SK-N-SH (cell line): ENCODE results near the gene ACSF3.

Experiments used
- CHD2 ChIP-seq: fragments of 150-350 bp; IDR thresholded peaks from 2 replicates; pipeline ENCODE4 v1.6.1; 2018; ENCODE audit warnings: low read length; ENCODE audit not compliant: partially characterized antibody
- EP300 ChIP-seq, 2 experiments: IDR thresholded peaks; 2 replicates each; pipeline versions ENCODE4 v1.4.0 to v1.6.1; 2012; ENCODE audit warnings: borderline replicate concordance in 1 of 2, low read depth in 1 of 2, low read length in 1 of 2
- EZH2phosphoT487 ChIP-seq: fragments of 200-600 bp; sonication (generic); IDR thresholded peaks from 2 replicates; pipeline ENCODE4 v1.6.1; 2017; ENCODE audit warnings: low read depth, mixed run types, mild to moderate bottlenecking, antibody characterized with exemption, moderate library complexity, borderline replicate concordance
- MXI1 ChIP-seq: IDR thresholded peaks from 2 replicates; pipeline ENCODE4 v1.6.1; 2012; ENCODE audit warnings: mild to moderate bottlenecking, low read depth, low read length, improper control_type of control experiment
- POLR2AphosphoS5 ChIP-seq: IDR thresholded peaks from 2 replicates; pipeline ENCODE4 v1.6.1; 2012; ENCODE audit warnings: low read depth, low read length
- RCOR1 ChIP-seq: fragments of 150-350 bp; IDR thresholded peaks from 2 replicates; pipeline ENCODE4 v1.6.1; 2017; ENCODE audit warnings: antibody characterized with exemption, low read length
- RFX5 ChIP-seq: IDR thresholded peaks from 2 replicates; pipeline ENCODE4 v1.6.1; 2012; ENCODE audit warnings: mild to moderate bottlenecking, improper control_type of control experiment, low read length
- TAF1 ChIP-seq: IDR thresholded peaks from 2 replicates; pipeline ENCODE4 v1.6.1; 2012; ENCODE audit warnings: low read depth, mild to moderate bottlenecking, low read length, moderate library complexity, borderline replicate concordance
- TEAD4 ChIP-seq: IDR thresholded peaks from 2 replicates; pipeline ENCODE4 v1.4.0; 2012; ENCODE audit warnings: mild to moderate bottlenecking, borderline replicate concordance; ENCODE audit not compliant: insufficient read depth
- YY1 ChIP-seq: IDR thresholded peaks from 2 replicates; pipeline ENCODE4 v1.4.0; 2012; ENCODE audit warnings: low read depth, mild to moderate bottlenecking
- TF ChIP-seq, protein P1 (sequence below): IDR thresholded peaks from 2 replicates; pipeline ENCODE4 v1.6.1; 2012; ENCODE audit warnings: mild to moderate bottlenecking, low read depth, low read length, moderate library complexity
- TF ChIP-seq, protein P2 (sequence below): fragments of 200-600 bp; sonication (generic); IDR thresholded peaks from 2 replicates; pipeline ENCODE4 v1.6.1; 2017; ENCODE audit warnings: antibody characterized with exemption, mild to moderate bottlenecking, moderate library complexity
- TF ChIP-seq, protein P3 (sequence below): IDR thresholded peaks from 2 replicates; pipeline ENCODE4; 2012

DNA sequence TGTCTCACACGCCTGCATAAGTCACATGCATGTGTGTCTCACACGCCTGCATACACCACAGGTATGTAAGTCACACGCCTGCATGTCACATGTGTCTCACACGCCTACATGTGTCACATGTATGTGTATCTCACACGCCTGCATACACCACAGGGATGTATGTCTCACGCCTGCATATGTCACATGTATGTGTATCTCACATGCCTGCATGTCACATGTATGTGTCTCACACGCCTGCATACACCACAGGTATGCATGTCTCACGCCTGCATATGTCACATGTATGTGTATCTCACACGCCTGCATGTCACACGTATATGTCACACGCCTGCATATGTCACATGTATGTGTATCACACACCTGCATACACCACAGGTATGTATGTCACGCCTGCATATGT is 64.1 kb downstream of the ACSF3 start:
- TF ChIP-seq EZH2phosphoT487: no peak
- TF ChIP-seq, protein P1, sequence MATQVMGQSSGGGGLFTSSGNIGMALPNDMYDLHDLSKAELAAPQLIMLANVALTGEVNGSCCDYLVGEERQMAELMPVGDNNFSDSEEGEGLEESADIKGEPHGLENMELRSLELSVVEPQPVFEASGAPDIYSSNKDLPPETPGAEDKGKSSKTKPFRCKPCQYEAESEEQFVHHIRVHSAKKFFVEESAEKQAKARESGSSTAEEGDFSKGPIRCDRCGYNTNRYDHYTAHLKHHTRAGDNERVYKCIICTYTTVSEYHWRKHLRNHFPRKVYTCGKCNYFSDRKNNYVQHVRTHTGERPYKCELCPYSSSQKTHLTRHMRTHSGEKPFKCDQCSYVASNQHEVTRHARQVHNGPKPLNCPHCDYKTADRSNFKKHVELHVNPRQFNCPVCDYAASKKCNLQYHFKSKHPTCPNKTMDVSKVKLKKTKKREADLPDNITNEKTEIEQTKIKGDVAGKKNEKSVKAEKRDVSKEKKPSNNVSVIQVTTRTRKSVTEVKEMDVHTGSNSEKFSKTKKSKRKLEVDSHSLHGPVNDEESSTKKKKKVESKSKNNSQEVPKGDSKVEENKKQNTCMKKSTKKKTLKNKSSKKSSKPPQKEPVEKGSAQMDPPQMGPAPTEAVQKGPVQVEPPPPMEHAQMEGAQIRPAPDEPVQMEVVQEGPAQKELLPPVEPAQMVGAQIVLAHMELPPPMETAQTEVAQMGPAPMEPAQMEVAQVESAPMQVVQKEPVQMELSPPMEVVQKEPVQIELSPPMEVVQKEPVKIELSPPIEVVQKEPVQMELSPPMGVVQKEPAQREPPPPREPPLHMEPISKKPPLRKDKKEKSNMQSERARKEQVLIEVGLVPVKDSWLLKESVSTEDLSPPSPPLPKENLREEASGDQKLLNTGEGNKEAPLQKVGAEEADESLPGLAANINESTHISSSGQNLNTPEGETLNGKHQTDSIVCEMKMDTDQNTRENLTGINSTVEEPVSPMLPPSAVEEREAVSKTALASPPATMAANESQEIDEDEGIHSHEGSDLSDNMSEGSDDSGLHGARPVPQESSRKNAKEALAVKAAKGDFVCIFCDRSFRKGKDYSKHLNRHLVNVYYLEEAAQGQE: no peak
- TF ChIP-seq CHD2: no peak
- TF ChIP-seq, protein P2, sequence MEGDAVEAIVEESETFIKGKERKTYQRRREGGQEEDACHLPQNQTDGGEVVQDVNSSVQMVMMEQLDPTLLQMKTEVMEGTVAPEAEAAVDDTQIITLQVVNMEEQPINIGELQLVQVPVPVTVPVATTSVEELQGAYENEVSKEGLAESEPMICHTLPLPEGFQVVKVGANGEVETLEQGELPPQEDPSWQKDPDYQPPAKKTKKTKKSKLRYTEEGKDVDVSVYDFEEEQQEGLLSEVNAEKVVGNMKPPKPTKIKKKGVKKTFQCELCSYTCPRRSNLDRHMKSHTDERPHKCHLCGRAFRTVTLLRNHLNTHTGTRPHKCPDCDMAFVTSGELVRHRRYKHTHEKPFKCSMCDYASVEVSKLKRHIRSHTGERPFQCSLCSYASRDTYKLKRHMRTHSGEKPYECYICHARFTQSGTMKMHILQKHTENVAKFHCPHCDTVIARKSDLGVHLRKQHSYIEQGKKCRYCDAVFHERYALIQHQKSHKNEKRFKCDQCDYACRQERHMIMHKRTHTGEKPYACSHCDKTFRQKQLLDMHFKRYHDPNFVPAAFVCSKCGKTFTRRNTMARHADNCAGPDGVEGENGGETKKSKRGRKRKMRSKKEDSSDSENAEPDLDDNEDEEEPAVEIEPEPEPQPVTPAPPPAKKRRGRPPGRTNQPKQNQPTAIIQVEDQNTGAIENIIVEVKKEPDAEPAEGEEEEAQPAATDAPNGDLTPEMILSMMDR: no peak
- TF ChIP-seq, protein P3, sequence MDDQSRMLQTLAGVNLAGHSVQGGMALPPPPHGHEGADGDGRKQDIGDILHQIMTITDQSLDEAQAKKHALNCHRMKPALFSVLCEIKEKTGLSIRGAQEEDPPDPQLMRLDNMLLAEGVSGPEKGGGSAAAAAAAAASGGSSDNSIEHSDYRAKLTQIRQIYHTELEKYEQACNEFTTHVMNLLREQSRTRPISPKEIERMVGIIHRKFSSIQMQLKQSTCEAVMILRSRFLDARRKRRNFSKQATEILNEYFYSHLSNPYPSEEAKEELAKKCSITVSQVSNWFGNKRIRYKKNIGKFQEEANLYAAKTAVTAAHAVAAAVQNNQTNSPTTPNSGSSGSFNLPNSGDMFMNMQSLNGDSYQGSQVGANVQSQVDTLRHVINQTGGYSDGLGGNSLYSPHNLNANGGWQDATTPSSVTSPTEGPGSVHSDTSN: no peak
- TF ChIP-seq RCOR1: no peak
- no peak for TF ChIP-seq RFX5
- no peak for TF ChIP-seq EP300 (IDR thresholded peaks at IDR 0.05; ENCODE audit: borderline replicate concordance in 1 of 2, low read depth in 1 of 2, low read length in 1 of 2)
- no peak for TF ChIP-seq YY1
- no peak for TF ChIP-seq TAF1
- no peak for TF ChIP-seq POLR2AphosphoS5
- no peak for TF ChIP-seq TEAD4
- no peak for TF ChIP-seq MXI1
